PC-3 (cell line): ENCODE measurements around the gene ST6GALNAC2. TPM values are rescaled to one million over a fixed set of nuclear protein-coding genes. Genes with fewer than 3 reads are reported as not detected.
A peak's percentile ranks its signal among the peaks of the same experiment; 100 is the strongest.

Source experiments
- ATAC-seq: fragments of 200-7000 bp; cut with Tn5 transposase; 2 replicates; pipeline ENCODE4 v1.9.1; 2020; ENCODE audit warnings: mild to moderate bottlenecking, moderate library complexity
- BruUV-seq: library from RNA; stranded (reverse); fragments of 400-500 nt; replicated peaks from 2 replicates; lab custom pipeline; 2021; lab: Mats Ljungman, UMichigan
- CTCF ChIA-PET: fragments of 300-600 bp; sonication (Branson Sonifier 250); formaldehyde crosslinking; loops from one replicate; lab custom pipeline; 2022; ENCODE audit warnings: antibody characterized with exemption; lab: Charles Lee
- POLR2A ChIA-PET: fragments of 300-600 bp; sonication (Branson Sonifier 250); formaldehyde crosslinking; loops from one replicate; lab custom pipeline; 2022; ENCODE audit warnings: antibody characterized with exemption; ENCODE audit not compliant: unreplicated experiment; lab: Charles Lee
- DNase-seq: peaks from one replicate; pipeline ENCODE4 v3.0.0-alpha.2; 2015
- H2AFZ ChIP-seq: fragments of 300-600 bp; sonication (generic); 2 replicates; pipeline ENCODE4 v1.6.0; 2016; ENCODE audit warnings: antibody characterized with exemption, low read length
- H3F3A ChIP-seq: fragments of 300-600 bp; sonication (generic); one replicate; pipeline ENCODE4 v1.6.0; 2017; ENCODE audit warnings: antibody characterized with exemption, low read length, control low read depth, mild to moderate bottlenecking; ENCODE audit not compliant: unreplicated experiment
- H3K27ac ChIP-seq: fragments of 300-600 bp; sonication (generic); 2 replicates; pipeline ENCODE4 v1.5.1; 2016; ENCODE audit warnings: mild to moderate bottlenecking, low read length
- H3K27me3 ChIP-seq: fragments of 300-600 bp; sonication (generic); 2 replicates; pipeline ENCODE4 v1.6.1; 2016; ENCODE audit warnings: low read length, mixed read lengths
- H3K36me3 ChIP-seq: fragments of 300-600 bp; sonication (generic); 2 replicates; pipeline ENCODE4 v1.6.1; 2016; ENCODE audit warnings: low read depth, mixed run types, low read length, mixed read lengths
- H3K4me1 ChIP-seq: fragments of 300-600 bp; sonication (generic); 2 replicates; pipeline ENCODE4 v1.5.1; 2016; ENCODE audit warnings: low read length; ENCODE audit not compliant: insufficient read depth
- H3K4me2 ChIP-seq: fragments of 300-600 bp; sonication (generic); 2 replicates; pipeline ENCODE4 v1.6.0; 2016; ENCODE audit warnings: low read length
- H3K4me3 ChIP-seq: fragments of 300-600 bp; sonication (generic); 2 replicates; pipeline ENCODE4 v1.5.1; 2016; ENCODE audit warnings: mild to moderate bottlenecking, low read length, mixed read lengths
- H3K79me2 ChIP-seq: fragments of 300-600 bp; sonication (generic); 2 replicates; pipeline ENCODE4 v1.6.1; 2017; ENCODE audit warnings: low read length, mixed read lengths
- H3K9ac ChIP-seq: fragments of 300-600 bp; sonication (generic); 2 replicates; pipeline ENCODE4 v1.6.0; 2016; ENCODE audit warnings: mild to moderate bottlenecking, low read length
- H3K9me2 ChIP-seq: fragments of 300-600 bp; sonication (generic); replicated peaks from 2 replicates; pipeline ENCODE4 v1.6.1; 2016; ENCODE audit warnings: mixed run types, low read length, mixed read lengths
- H3K9me3 ChIP-seq: fragments of 300-600 bp; sonication (generic); 2 replicates; pipeline ENCODE4 v1.6.1; 2016; ENCODE audit warnings: low read length, mixed read lengths
- H4K20me1 ChIP-seq: fragments of 300-600 bp; sonication (generic); 2 replicates; pipeline ENCODE4 v1.6.1; 2016; ENCODE audit warnings: low read length, mixed read lengths
- EZH2 ChIP-seq: fragments of 300-600 bp; sonication (generic); IDR thresholded peaks from one replicate; pipeline ENCODE4 v1.6.1; 2017; ENCODE audit warnings: antibody characterized with exemption, mild to moderate bottlenecking, low read length; ENCODE audit not compliant: unreplicated experiment
- EZH2phosphoT487 ChIP-seq: fragments of 300-600 bp; sonication (generic); IDR thresholded peaks from 2 replicates; pipeline ENCODE4 v1.6.1; 2018; ENCODE audit warnings: mild to moderate bottlenecking, antibody characterized with exemption, low read length, borderline replicate concordance
- intact Hi-C: fragments of 100-400 bp; cut with micrococcal nuclease; formaldehyde crosslinking; loops from 2 replicates; pipeline ENCODE4 v1.9.0; 2023
- total RNA-seq: library from RNA; depleted of rRNA; stranded (reverse); fragments of >200 nt; gene quantifications from 2 replicates; pipeline ENCODE4 v1.2.3, GENCODE V29; 2014
- TF ChIP-seq, protein P1 (sequence below): fragments of 300-600 bp; sonication (generic); conservative IDR thresholded peaks from 2 replicates; pipeline ENCODE4 v1.5.1; 2017; ENCODE audit warnings: antibody characterized with exemption, low read depth, mild to moderate bottlenecking, low read length

Gene ST6GALNAC2
- total RNA-seq, 1 experiment from 2014 or later = 1.0 TPM

DNA sequence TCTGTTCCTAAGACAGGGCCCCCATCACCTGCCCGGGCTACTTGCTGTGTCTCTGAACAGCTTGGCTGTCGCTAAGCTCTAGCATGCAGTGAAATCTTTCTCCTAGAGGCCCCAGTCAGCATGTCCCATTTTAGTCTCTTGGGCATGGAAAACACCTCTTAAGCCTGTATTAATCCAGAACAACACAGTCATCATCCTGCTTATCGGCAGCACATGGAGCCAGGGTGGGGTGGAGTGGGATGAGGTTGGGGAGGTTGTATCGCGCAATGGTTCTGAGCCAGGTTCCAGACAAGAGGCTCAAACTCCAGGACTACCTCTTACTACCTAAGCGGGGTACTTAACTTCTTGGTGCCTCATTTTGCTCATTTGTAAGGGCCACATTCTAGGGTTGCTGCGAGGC, 7.8 kb downstream of the ST6GALNAC2 start:
- BruUV-seq = TSS peak; percentile 30
- H2AFZ ChIP-seq = 0 out of 2 replicates have a peak overlapping the region, but pooled peaks have one; percentile 6
- CTCF ChIA-PET = interaction anchor here (0.6 to 2.1 kb wide), 3 partner anchors 46 to 126 kb away, joined by 3 to 8 read pairs (median 7); no protein-coding TSS in a partner anchor
- H4K20me1 ChIP-seq = no peaks in the 10 kb centered on the region
- ATAC-seq = peak; percentile 3; the same call in 1 of the 2 replicates
- H3K4me2 ChIP-seq = peak overlapping the region; percentile 62
- intact Hi-C loops = loop anchor here (2.0 kb wide), 1 partner anchor 19 kb away; no protein-coding TSS in a partner anchor
- H3K79me2 ChIP-seq = no peaks in the 10 kb centered on the region
- peaks cover 13% of the 10 kb centered on the region for H3K4me1 ChIP-seq
- TF ChIP-seq, protein P1, sequence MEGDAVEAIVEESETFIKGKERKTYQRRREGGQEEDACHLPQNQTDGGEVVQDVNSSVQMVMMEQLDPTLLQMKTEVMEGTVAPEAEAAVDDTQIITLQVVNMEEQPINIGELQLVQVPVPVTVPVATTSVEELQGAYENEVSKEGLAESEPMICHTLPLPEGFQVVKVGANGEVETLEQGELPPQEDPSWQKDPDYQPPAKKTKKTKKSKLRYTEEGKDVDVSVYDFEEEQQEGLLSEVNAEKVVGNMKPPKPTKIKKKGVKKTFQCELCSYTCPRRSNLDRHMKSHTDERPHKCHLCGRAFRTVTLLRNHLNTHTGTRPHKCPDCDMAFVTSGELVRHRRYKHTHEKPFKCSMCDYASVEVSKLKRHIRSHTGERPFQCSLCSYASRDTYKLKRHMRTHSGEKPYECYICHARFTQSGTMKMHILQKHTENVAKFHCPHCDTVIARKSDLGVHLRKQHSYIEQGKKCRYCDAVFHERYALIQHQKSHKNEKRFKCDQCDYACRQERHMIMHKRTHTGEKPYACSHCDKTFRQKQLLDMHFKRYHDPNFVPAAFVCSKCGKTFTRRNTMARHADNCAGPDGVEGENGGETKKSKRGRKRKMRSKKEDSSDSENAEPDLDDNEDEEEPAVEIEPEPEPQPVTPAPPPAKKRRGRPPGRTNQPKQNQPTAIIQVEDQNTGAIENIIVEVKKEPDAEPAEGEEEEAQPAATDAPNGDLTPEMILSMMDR = no peak
- TF ChIP-seq EZH2 (no peak), EZH2phosphoT487 (no peak)
- H3K27me3 ChIP-seq = no peaks in the 10 kb centered on the region
- H3K36me3 ChIP-seq = no peaks in the 10 kb centered on the region
- DNase-seq = no peak
- peak overlapping the region; percentile 21; the same call in 1 of the 2 replicates for H3K9ac ChIP-seq
- H3K9me3 ChIP-seq = no peaks in the 10 kb centered on the region
- H3K4me3 ChIP-seq = peak overlapping the region; percentile 22; the same call in 1 of the 2 replicates
- no peaks in the 10 kb centered on the region for H3K9me2 ChIP-seq
- POLR2A ChIA-PET = interaction anchor here (0.5 to 1.0 kb wide), 3 partner anchors 11 to 483 kb away, joined by 3 to 5 read pairs (median 3); no protein-coding TSS in a partner anchor
- no peaks in the 10 kb centered on the region for H3F3A ChIP-seq
- peak overlapping the region; percentile 73 for H3K27ac ChIP-seq

DNA sequence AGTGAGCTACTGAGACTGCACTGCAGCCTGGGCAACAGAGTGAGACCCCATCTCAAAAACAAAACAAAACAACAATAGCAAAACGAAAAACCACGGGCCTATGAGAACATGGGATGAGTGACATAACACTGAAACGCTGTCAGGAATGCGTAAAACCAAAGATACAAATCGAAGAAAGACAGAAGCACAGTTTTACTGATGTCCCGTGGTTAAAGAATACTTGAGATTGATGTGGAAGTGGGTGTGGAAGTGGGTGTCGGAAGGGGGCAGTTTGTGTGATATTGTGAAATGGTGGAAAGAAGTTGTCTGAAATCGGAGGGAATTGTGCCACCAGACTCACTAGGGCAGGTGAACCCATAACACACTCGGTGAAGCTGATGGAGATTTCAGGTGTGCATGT, 9.5 kb downstream of the ST6GALNAC2 start:
- peaks cover 13% of the 10 kb centered on the region for H3K4me1 ChIP-seq
- DNase-seq (no peak), ATAC-seq (no peak)
- intact Hi-C loops = no loop called here
- H3K4me2 ChIP-seq = no peak overlapping the region
- H3K4me3 ChIP-seq = no peak overlapping the region
- H3K79me2 ChIP-seq = no peaks in the 10 kb centered on the region
- no peak overlapping the region for H2AFZ ChIP-seq
- H3K27ac ChIP-seq = no peak overlapping the region
- CTCF ChIA-PET = no interaction called here
- POLR2A ChIA-PET = no interaction called here
- no peaks in the 10 kb centered on the region for H3K36me3 ChIP-seq
- H4K20me1 ChIP-seq = no peaks in the 10 kb centered on the region
- H3K27me3 ChIP-seq = no peaks in the 10 kb centered on the region
- no peaks in the 10 kb centered on the region for H3K9me2 ChIP-seq
- BruUV-seq = no TSS peak
- no peaks in the 10 kb centered on the region for H3K9me3 ChIP-seq
- no peak for TF ChIP-seq EZH2phosphoT487
- TF ChIP-seq EZH2 = no peak
- TF ChIP-seq, protein P1 = no peak
- H3K9ac ChIP-seq = no peak overlapping the region
- H3F3A ChIP-seq = no peaks in the 10 kb centered on the region

DNA sequence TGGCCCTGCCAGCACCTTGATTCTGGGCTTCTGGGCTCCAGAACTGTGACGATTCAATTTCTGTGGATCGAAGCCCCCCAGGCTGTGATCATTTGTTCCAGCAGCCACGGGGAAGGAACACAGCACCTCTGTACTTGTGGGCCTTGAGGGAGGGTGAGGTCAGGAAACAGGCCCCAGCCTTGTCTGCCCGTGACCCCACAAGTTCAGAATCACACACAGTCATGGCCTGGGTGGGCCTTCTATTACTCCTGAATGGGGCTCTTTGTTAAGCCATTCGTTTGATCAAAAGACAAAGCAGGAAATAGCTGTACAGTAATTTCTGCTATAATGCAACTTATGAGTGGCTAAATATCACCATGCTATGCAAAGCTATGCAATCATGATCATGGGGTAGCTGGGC, 10.1 kb downstream of the ST6GALNAC2 start:
- no peak overlapping the region for H3K4me3 ChIP-seq
- no peaks in the 10 kb centered on the region for H3K9me2 ChIP-seq
- TF ChIP-seq, protein P1 = no peak
- TF ChIP-seq EZH2 (no peak), EZH2phosphoT487 (no peak)
- peaks cover 14% of the 10 kb centered on the region for H3K4me1 ChIP-seq
- no peak overlapping the region for H3K4me2 ChIP-seq
- no peak overlapping the region for H3K27ac ChIP-seq
- no peak overlapping the region for H2AFZ ChIP-seq
- H3K79me2 ChIP-seq = no peaks in the 10 kb centered on the region
- no peaks in the 10 kb centered on the region for H3K9me3 ChIP-seq
- DNase-seq (no peak), ATAC-seq (no peak)
- no TSS peak for BruUV-seq
- H4K20me1 ChIP-seq = no peaks in the 10 kb centered on the region
- H3F3A ChIP-seq = no peaks in the 10 kb centered on the region
- intact Hi-C loops = no loop called here
- no peaks in the 10 kb centered on the region for H3K36me3 ChIP-seq
- ChIA-PET CTCF (no interaction called here), POLR2A (no interaction called here)
- no peak overlapping the region for H3K9ac ChIP-seq
- no peaks in the 10 kb centered on the region for H3K27me3 ChIP-seq
